NCI-H2107 (cell line): ENCODE results near the gene KIF16B.
"Not testable (repeated sequence)": the region's sequence is repeated elsewhere in the genome, so short reads cannot be mapped to it uniquely, and the experiment has no call there.

Experiments
- DNase-seq: peaks from one replicate; lab custom pipeline; 2025; lab: John Stamatoyannopoulos, UW

The KIF16B gene

DNA sequence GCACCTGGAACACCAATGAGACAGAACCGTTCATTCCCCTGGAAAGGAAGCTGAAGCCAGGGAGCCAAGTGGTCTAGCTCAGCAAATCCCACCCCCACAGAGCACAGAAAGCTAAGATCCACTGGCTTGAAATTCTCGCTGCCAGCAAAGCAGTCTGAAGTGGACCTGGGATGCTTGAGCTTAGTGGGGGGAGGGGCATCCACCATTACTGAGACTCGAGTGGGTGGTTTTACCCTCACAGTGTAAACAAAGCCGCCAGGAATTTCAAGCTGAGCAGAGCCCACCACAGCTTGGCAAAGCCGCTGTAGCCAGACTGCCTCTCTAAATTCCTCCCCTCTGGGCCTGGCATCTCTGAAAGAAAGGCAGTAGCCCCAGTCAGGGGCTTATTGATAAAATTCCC is 53.1 kb downstream of the KIF16B start:
- no peak for DNase-seq

DNA sequence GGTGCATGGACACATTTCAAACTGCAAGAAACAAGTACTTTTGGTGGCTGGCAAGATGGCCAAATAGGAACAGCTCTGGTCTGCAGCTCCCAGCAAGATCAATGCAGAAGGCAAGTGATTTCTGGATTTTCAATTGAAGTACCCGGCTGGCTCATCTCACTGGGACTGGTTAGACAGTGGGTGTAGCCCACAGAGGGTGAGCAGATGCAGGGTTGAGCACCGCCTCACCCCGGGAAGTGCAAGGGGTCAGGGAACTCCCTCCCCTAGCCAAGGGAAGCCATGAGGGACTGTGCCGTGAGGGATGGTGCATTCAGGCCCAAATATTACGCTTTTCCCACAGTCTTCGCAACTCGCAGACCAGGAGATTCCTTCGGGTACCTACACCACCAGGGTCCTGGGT is 53.6 kb downstream of the KIF16B start:
- not testable (repeated sequence) for DNase-seq

DNA sequence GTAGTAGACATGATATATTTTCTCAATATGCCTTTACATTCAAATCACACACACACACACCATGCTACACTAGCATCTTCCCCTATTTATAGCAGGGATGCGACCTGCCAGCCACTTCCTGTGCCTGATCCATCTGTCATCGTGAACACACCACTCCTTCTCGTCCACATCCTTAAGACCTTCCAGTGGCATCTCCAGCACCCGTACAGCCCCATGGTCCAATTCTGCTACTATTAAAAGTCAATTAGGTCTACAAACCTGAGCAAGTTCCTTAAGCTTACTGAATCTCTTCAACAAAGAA is 54.5 kb downstream of the KIF16B start:
- no peak for DNase-seq

DNA sequence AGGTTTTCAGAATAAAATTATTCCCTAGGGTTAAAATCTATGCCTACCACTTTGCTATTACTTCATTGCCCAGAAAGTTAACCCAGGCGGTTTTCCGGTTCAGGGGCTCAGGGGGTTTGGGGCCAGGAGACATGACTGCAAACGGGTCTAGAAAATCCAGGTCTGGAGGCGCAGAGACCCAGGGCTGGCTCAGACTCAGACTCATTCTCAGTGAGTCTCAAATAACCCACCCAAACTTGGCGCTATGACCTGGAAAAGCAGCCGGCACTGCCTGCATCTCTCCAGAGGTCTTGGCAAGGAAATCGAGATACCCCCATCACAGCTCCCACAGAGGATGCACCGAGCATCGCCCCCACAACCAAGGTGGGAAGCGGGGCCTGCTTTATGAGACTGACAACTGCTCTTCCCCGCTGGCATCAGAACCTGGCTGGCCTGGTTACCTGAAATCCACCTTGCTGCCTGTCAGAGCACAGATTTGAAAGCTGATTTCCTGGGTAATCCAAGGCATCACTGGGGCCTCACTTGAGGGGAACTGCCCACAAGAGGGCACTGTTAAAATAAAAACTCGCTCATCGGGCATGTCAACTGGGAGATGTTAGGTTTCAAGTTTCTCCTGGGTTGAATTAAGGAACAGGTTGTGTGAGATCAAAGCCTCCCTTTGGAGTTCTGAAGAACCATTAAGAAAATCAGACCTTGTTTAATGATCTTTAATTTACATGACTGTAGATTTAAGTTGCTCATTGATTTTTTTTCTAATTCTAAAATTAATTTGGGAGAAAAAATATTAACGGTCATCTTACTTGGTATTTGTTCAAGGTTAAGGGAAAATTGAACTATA is 55.1 kb downstream of the KIF16B start:
- peak; percentile 2 for DNase-seq

DNA sequence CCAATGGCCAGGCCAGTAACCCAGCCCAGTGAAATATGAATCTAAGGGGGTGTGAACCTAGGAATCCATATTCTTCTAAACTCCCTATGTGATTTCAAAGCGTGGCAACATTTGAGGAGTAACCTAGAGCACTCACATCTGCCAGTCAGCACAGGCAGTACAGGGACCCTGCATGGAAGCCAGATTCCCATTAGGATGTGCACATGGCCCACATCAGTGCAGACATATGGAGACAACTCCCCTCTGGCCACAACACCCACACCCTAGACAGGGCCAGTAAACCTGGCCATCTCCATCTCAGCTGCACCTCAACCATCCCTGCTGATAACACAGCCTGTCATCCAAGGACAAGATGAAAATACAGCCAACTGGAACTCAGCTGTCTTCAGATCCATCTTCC is 56.5 kb downstream of the KIF16B start:
- DNase-seq, result no peak

DNA sequence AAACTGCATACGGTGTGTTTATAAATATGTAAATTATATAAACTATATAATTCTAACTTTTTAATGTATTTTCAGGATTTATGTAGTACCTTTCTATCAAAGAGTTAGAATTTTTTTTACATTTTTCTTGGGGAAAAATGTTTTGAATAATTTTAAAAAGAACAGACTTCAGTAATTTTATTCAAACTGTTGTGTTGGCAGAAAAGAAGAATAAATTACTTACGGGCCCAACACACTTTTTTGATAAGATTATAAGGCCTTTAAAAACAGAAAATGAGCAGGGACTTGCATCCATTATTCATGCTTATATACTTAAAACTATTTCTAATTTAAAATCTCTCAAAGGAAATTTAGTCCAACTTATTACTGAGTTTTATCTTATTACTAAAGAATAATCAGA is 58.2 kb downstream of the KIF16B start:
- DNase-seq, result no peak

DNA sequence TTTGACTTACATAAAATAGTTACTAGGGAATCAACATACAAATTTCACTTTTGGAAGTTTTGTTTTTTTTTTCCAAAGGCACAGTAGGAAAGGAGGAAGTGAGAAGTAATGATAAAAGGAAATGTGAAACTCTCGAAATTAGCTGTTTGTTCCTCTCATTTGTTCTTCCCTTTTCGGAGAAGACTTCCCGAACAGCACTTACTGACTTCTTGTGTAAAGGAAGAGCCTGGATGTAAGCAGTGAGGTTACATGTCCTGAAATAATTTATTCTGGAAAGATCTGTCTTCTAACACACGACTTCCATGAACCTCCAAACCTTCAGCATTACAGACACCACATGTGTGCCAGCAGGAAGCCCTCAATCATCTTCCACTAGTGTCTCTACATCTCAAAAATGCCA is 59.1 kb downstream of the KIF16B start:
- no peak for DNase-seq

DNA sequence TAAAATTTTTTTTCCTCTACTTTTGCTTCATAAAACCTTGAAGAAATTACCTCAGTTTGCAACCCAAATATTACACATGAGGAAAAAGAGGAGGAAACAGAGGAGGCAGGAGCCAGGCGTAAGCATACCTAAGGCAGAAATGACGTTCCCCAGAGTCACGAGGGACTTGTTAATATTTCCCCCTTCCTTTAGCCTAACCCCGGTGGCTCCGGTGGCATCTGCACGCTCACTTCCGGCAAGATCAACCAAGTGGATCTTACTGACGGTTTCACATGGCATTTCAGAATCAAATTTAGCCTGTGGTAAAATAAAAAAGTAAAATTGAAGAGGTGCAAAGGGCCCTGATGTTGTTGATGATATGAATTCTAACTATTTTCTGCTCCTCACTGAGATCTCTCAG is 67.4 kb downstream of the KIF16B start:
- no peak for DNase-seq

DNA sequence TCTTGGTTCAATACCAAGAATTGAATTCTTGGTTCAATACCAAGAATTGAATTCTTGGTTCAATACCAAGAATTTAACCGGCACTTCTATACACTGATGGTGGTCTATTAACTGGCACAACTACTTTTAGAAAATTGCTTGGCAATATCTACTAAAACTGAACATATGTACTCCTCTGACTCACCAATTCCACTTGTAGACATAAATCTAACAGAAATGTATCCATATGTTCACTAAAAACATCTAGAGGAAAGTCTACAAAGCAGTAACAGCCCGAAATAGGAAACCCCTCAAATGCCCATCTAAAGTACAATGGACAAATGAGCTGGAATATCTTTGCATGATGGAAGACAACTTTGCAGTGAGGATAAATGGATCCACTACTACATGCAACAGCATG is 71.9 kb downstream of the KIF16B start:
- DNase-seq, result no peak

DNA sequence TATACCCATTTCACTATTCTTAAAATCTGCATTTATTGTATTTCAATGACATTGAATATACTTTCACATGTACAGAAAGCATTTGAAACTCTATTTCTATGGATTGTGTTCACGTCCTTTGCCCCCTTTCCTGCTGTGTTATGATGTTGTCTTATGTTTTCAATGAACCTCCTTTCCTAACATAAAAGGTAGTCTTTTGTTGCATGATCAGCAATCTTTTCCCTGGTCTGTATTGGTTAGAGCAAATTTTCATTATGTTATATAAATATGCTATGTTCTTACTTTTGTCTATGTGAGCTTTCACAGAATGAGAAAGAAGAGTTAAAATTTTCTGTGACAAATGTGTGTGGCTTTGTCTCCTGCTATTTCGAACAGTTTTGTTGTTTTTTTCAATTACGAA is 73.1 kb downstream of the KIF16B start:
- no peak for DNase-seq

DNA sequence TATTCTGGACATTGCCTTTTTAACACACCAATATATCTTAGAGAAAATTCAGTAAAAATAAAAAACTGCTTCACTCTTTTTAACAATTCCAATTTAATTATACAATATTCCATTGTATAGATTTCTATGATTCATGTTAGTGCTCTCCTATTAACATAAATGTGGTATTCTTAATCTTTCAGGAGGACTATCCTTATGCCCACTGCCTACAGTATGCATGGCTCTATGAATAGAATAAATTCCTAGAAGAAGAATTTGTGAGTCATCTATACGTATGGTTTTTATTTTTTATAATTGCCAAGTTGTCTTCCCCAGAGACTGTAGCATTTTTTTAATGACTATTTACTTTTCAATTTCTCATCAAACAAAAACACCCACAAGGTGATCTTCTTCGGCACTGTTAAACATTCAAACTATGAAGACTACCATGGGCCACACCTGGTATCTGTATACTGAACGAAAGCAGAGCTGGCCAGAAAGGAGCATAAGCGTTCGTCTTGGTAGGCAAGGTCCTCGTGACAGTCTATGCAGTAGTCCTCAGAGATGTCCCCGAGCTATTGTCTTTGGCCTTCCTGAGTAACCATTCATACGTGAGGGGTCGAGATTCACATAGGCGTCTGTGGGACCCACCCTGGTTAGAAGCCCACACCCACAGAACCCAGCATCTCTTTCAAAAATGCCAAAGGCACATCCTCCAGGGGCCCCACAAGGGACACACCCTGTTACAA is 74.6 kb downstream of the KIF16B start:
- DNase-seq, result no peak

DNA sequence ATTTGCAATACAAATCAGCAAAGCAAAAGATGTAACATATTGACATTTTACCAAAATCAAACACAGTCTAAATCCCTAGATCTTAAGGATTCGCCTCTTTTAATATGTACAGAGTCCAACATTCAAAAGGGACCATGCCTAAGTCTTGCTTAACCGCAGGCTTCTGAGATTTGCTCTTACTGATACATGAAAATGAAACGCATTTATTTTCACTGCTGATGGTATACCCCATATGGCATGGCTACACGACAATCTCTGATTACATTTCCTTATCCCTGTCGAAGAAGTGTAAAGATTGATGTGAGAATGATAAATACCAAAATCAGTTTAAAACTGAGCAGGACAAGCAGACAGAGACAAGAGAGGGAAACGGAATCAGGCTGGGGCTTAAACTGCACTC is 75.4 kb downstream of the KIF16B start:
- DNase-seq, result no peak

DNA sequence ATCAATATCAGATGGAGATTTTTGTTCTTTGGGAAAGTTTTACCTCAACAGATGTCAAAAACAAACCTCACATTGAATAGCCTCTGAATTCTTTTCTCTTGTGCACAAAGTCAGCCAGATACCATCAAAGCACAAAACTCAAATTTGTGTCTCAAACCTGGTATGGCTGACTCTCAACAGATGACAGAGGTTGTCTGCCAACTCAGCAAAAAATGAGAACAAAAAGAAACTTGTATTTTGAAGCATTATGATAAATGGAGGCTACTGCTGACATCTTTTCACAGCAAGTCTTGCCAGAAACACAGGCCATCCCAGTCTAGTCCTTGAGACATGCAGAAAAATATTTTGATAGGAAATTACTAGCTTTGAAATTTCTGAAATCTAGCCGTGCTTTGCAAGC is 79.8 kb downstream of the KIF16B start:
- no peak for DNase-seq

DNA sequence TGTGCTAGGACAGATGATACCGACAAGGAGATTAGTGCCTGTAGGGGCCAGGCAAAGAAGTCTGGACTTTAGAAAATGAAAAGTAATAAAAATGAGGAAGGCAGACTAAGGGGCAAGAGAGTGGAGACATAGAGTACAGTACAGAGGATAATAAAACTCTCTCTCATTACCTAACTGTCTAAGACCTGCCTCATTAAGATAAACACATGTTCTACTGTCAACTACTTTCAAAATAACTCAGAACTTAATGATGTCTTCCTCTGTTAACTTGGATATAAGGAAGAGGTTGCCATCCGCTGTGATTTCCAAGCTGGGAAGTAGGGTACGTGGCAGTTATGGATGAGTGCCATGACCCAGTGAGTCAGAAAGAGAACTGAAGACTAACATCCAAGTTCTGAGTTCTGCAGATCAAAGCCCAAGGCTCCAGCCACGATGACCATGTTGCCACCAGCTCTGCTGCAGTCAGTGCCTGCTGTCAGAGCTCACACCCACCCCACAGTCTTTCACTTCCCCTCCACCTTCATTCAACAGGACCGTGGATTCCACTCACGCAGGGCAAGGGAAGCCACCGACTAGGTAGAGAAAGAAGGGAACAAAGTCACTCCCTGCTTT is 81.8 kb downstream of the KIF16B start:
- no peak for DNase-seq

DNA sequence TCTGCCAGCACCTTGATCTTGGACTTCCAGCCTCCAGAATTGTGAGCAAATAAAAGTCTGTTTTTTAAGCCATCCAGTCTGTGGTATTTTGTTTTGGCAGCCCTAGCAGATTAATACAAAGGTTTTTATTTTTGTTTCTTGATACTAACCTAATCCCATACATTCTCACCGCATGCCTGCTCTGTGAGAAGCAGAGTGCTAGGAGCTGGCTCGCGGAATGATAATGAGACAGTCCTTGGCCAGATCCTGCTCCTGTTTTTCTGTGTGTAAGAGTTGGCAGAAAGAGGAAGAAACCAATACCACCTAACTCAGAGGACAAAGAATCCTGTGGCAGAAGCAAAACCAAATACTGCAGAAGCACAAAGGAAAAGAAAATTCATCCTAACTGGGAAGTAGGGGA is 82.6 kb downstream of the KIF16B start:
- no peak for DNase-seq

DNA sequence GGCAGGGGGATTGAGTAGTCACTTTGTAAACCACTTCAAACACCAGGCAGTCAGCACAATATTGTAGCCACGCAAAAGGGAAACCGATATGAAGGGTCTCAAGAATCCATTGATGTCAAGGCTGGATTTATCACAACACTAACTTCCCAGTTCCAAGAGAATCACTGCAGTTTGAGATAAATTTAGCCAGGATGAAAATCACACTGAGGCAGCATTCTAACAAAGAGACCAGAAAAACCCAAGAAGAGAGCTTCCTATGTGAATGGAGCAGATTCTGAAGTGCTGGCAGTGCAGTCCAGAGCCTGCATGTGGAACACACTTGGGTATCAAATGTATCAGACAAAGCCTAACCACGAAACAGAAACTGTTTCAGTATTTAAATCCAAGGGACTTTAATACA is 84.6 kb downstream of the KIF16B start:
- DNase-seq, result no peak

DNA sequence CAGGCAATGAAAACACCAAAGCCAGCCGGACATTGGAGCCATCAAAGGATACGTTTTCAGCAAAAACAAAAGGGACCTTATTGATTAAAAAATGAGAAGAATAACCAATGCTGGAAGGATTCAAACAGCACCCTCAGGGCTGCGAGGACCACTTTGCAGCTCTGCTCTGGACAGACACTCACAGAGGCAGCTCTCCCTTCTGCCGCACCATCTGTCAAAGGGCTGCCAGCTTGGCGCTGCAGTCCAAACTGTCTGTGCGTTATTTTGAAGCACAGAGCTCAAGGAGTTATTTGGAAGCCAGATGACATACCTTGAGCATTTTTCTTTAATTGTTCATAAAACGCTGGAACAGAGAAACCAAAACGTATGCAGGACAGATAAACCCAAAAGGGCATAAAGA is 85.2 kb downstream of the KIF16B start:
- DNase-seq, result no peak

DNA sequence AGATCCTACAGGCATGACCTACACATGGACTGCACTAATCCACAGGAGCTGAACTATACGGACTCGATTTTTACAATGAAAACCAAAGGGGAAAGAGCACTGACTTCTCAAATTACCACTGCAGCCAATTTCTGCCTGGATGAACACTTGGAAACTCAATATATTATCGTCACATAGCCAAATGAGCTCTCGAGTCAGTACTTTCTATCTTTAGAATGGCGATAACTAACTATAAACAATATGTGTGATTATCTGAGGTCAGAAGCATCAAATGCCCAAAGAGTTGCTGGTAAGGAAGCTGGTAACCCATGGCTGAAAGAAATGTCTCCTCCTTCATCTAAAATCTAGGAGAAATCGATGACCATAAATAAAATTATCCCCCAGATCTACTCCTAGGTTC is 86.7 kb downstream of the KIF16B start:
- DNase-seq, result no peak

DNA sequence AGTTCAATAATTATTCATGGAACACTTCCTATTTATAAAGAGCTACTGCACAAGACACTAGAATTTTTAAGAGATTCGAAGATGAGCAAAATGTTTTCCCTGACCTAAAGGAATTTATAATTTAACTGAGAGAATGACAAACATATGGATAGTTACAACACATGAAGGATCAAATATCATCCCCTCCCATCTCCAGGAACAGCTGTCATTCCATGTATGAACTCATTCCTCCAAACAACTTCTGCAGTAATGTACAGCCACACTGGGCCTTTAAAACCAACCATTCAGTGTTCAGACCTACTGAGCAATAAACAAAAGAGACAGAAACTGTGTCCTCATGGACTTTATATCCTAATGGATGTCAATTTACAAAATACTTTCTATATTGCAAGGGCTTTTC is 87.8 kb downstream of the KIF16B start:
- no peak for DNase-seq

DNA sequence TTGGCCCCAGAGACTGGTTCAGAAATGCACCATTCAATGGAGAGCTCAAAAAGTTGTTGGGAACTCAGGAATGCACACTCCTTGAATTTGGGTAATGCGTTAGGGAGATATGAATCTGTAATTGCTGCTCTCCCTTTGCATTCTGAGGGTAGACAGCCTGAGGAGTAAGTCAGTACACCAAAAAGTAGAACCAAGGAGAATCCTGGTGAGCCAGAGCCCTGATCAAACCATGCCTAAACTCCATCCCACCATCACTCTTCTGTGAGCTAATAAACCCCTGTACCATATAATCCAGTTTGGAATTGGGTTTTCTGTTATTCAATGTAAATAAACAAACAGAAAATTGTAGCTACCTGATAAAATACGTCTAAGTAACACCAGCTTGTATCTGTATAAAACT is 90.2 kb downstream of the KIF16B start:
- no peak for DNase-seq

DNA sequence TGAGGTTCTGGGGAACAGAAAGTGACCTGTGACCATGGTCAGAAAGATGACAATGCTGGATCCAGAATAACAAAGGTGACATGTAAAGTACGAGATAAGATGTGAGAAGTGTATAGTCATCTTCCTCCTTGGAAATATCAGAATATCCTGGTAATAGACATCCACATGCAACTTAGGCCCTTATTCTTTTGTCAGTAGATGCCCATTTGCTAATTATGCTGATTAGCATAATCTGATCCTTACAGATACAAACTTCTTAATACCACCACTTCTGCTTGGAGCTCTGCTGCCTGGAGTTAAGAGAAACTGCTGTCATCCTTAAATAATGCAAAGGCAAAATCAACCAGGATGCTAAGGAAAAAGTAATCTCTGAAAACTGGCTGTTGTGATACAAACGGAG is 91.3 kb downstream of the KIF16B start:
- no peak for DNase-seq

DNA sequence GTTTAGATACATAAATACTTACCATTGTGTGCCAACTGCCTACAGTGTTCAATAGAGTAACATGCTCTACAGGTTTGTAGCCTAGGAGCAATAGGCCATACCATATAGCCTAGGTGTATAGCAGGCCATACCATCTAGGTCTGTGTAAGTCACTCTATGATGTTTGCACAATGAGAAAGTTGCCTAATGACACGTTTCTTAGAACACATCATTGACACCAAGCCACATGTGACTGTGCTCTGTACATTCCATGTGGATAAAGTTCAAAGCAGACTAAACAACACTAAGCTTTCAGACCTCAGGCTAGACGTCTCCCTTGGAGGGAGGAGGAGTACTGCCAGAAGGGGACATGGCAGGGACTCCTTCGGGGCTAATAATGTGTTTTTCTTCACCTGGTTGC is 93.6 kb downstream of the KIF16B start:
- DNase-seq, result no peak

DNA sequence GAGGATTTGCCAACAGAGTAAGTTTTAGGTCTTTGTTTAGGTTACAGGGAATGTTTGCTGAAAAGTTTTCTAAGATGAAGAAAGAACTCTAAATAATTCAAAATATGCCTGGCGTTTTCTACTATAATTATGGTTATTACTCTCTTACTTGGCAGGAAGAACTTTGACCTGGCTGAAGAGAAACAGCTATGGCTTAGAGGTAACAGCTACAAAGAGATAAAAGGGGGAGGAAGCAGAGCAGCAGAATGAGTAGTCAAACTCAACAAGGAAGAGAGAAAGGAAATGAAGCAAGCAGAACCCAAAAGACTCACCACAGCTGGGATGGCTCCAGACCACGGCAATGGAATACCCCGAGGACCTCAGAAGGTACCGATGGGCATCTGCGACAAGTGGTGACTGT is 95.6 kb downstream of the KIF16B start:
- no peak for DNase-seq

DNA sequence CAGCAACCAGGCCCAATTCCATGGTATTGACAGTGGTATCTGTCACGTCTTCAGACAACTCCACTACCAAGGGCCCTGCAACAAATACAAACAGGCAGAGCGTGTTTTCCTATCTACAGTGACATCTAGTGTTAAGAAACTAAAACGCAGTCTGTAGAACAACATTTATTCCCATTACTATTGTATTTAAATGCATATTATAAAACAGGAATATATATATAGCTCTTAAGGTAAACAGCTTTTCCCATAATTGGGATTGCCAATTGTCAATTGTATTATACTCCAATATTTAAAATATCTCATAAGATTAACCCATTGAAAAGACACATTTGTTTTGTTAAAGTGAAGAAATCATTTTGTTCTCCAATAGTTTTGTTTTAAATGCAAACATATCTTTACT is 97.2 kb downstream of the KIF16B start:
- no peak for DNase-seq
